ENCODE data around the gene LCT. TPM values are rescaled to one million over a fixed set of nuclear protein-coding genes. Genes with fewer than 3 reads are reported as not detected.

Gene LCT
- total RNA-seq, 1 experiment from 2014 or later, result 0.04 TPM

DNA sequence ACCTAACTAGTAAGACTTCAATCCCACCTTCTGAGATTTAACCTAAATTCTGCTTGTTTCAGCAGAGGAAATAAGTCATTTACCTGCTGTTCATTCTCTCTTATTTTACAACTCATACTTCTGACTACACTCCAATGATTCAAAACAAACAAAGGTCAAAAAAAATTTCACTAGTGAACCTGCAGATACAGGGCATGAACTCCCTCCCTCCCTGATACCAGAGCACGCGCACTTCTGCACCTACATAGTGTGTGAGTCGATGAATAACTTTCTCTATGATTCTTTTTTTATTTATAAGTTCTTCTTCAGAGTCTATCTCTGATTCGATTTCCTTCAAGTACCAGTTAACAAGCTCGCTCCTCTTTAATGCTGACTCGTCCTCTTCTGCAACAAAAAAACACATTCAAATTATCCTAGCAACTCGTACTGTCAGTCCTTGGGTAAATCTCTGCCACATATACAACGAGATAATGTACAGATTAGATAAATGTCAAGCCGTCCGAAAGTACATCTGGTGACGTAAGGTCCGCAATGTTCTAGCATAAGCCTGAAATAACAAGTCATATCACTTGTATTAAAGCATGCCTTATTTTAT, 7.4 kb upstream of the LCT start:
- H3K27ac ChIP-seq (ENCODE audit: insufficient read length, low read depth, low read length), result no peak overlapping the region
- no peaks in the 10 kb centered on the region for H3K79me2 ChIP-seq (ENCODE audit: insufficient read depth, low read length)
- TF ChIP-seq, protein P1, sequence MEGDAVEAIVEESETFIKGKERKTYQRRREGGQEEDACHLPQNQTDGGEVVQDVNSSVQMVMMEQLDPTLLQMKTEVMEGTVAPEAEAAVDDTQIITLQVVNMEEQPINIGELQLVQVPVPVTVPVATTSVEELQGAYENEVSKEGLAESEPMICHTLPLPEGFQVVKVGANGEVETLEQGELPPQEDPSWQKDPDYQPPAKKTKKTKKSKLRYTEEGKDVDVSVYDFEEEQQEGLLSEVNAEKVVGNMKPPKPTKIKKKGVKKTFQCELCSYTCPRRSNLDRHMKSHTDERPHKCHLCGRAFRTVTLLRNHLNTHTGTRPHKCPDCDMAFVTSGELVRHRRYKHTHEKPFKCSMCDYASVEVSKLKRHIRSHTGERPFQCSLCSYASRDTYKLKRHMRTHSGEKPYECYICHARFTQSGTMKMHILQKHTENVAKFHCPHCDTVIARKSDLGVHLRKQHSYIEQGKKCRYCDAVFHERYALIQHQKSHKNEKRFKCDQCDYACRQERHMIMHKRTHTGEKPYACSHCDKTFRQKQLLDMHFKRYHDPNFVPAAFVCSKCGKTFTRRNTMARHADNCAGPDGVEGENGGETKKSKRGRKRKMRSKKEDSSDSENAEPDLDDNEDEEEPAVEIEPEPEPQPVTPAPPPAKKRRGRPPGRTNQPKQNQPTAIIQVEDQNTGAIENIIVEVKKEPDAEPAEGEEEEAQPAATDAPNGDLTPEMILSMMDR (conservative IDR thresholded peaks at IDR 0.05), result no peak
- Mint-ChIP-seq H3K27ac (no peak overlapping the region), H3K4me3 (no peak overlapping the region), H3K4me1 (no peaks in the 10 kb centered on the region), H3K36me3 (ENCODE audit: insufficient read depth in 1 of 3, low read depth in 3 of 3) (peaks cover 38 to 81% (median 77%) of the 10 kb centered on the region in 3 experiments), H3K27me3 (ENCODE audit: low read depth) (no peaks in the 10 kb centered on the region), H3K9me3 (no peaks in the 10 kb centered on the region)
- H3K4me2 ChIP-seq (ENCODE audit: insufficient read depth, insufficient read length, low read length), result no peak overlapping the region
- no peak overlapping the region for H2BK5ac ChIP-seq (ENCODE audit: insufficient read length, low read length)
- H3K56ac ChIP-seq (ENCODE audit: insufficient read length, low read depth, low read length), result no peak overlapping the region
- no peak overlapping the region for H3K23ac ChIP-seq (ENCODE audit: insufficient read length, low read depth, low read length)
- no peaks in the 10 kb centered on the region for H4K20me1 ChIP-seq (ENCODE audit: control insufficient read depth, insufficient read depth, insufficient read length)
- H3T11ph ChIP-seq (ENCODE audit: low read length), result no peak overlapping the region
- H3K14ac ChIP-seq (ENCODE audit: insufficient read depth, low read length), result no peak overlapping the region
- no CpG with 5 or more reads among the region's 12 CpGs for WGBS (ENCODE audit: extremely low coverage, insufficient read length, low lambda C conversion rate)
- H3K9me3 ChIP-seq (ENCODE audit: control insufficient read depth, low read depth, low read length), result no peaks in the 10 kb centered on the region
- no peaks in the 10 kb centered on the region for H3K23me2 ChIP-seq (ENCODE audit: insufficient read length, low read depth, low read length, poor library complexity, severe bottlenecking)
- no peak overlapping the region for H4K91ac ChIP-seq (ENCODE audit: insufficient read length, low read depth, low read length)
- no peak overlapping the region for H2AK5ac ChIP-seq (ENCODE audit: insufficient read length, low read length)
- DNase-seq, result no peak
- no peak overlapping the region for H3K18ac ChIP-seq (ENCODE audit: insufficient read length, low read depth, low read length)
- H4K8ac ChIP-seq (replicated peaks; ENCODE audit: insufficient read length, low read depth, low read length), result no peak overlapping the region
- H3K27me3 ChIP-seq (ENCODE audit: insufficient read depth, low read length), result no peaks in the 10 kb centered on the region
- no peak overlapping the region for H2BK15ac ChIP-seq (ENCODE audit: low read depth, low read length)
- H3K79me1 ChIP-seq (ENCODE audit: insufficient read depth, low read depth, low read length, poor library complexity, severe bottlenecking), result no peaks in the 10 kb centered on the region
- no peak overlapping the region for H2BK20ac ChIP-seq (ENCODE audit: low read depth, low read length, poor library complexity, severe bottlenecking)
- H2AFZ ChIP-seq (ENCODE audit: low read length), result no peak overlapping the region
- H4K5ac ChIP-seq (ENCODE audit: insufficient read length, low read depth, low read length), result no peak overlapping the region
- H3K9ac ChIP-seq (ENCODE audit: extremely low read depth, insufficient read length, low read length), result no peak overlapping the region
- no peaks in the 10 kb centered on the region for H3K4me1 ChIP-seq (ENCODE audit: insufficient read depth, low read length)
- no peak overlapping the region for H2BK120ac ChIP-seq (ENCODE audit: low read depth, low read length, poor library complexity, severe bottlenecking)
- no peak overlapping the region for H2BK12ac ChIP-seq (ENCODE audit: insufficient read length, low read depth, low read length)
- no peak overlapping the region for H3K4ac ChIP-seq (ENCODE audit: low read depth, low read length)

Measured in H9 (cell line).